Right lobe of liver (tissue), 6 donors: Measurements from ENCODE around the gene FBXO8. TPM values are rescaled to one million over a fixed set of nuclear protein-coding genes. Genes with fewer than 3 reads are reported as not detected.

Experiments used
- ATAC-seq, 4 donors: fragments of 200-7000 bp; cut with Tn5 transposase; one replicate each; pipeline ENCODE4 v1.9.1; 2020; ENCODE audit warnings: mild to moderate bottlenecking in 4 of 4, moderate library complexity in 4 of 4
- DNase-seq, 3 donors: peaks; one replicate each; pipeline ENCODE4 v3.0.0-alpha.2; 2020
- H3K27ac ChIP-seq, 3 donors: fragments of 200-600 bp; one replicate each; pipeline ENCODE4 v1.8.0; 2022
- H3K27me3 ChIP-seq, 2 donors: fragments of 200-600 bp; one replicate each; pipeline ENCODE4 v1.8.0; 2022
- H3K36me3 ChIP-seq, 4 donors: fragments of 200-600 bp; sonication (generic) in 1 of 4; one replicate each; pipeline versions ENCODE4 v1.5.1 to v1.8.0; 2017 to 2022; ENCODE audit warnings: control low read depth in 1 of 4
- H3K4me1 ChIP-seq, 4 donors: fragments of 200-600 bp; sonication (generic) in 1 of 4; one replicate each; pipeline versions ENCODE4 v1.5.1 to v1.8.0; 2017 to 2022; ENCODE audit warnings: control low read depth in 1 of 4
- H3K4me3 ChIP-seq, 3 donors: fragments of 200-600 bp; one replicate each; pipeline ENCODE4 v1.8.0; 2022
- H3K9me3 ChIP-seq, 4 donors: fragments of 200-600 bp; sonication (generic) in 1 of 4; one replicate each; pipeline versions ENCODE4 v1.5.1 to v1.8.0; 2017 to 2022; ENCODE audit warnings: control low read depth in 1 of 4
- POLR2A ChIP-seq: fragments of 450-650 bp; IDR thresholded peaks from one replicate; pipeline ENCODE4 v1.6.1; 2017; ENCODE audit warnings: antibody characterized with exemption, mild to moderate bottlenecking
- WGBS: methylation state at CpG from one replicate; pipeline ENCODE4 v1.1.6; 2018; ENCODE audit warnings: low coverage, low lambda C conversion rate; ENCODE audit not compliant: insufficient coverage; ENCODE audit errors: missing lambda C conversion rate; 5-methylcytosine and 5-hydroxymethylcytosine counted together
- intact Hi-C, 2 donors: fragments of 100-400 bp; cut with DNase I; formaldehyde crosslinking; loops; one replicate each; pipeline versions ENCODE4 v1.11.2 to v1.14.1; 2022
- total RNA-seq, 6 experiments: library from RNA; depleted of rRNA in 2 of 6; stranded (reverse); fragments of >200 nt in 2 of 6; fragmentation: NEBNext Ultra II Directional in 3 of 6; extraction: Animal tissue kit (Norgen Biotek cat#: 25700) in 3 of 6; gene quantifications; one replicate each; pipeline versions ENCODE4 v1.1.0 to v1.2.4, GENCODE V29; 2016 to 2023
- TF ChIP-seq, protein P1 (sequence below), 4 donors: fragments of 200-600 bp in 3 of 4; fragments of 450-650 bp in 1 of 4; IDR thresholded peaks; one replicate each; pipeline versions ENCODE4 v1.5.1 to v1.8.0; 2016 to 2022; ENCODE audit warnings: antibody characterized with exemption in 4 of 4, mild to moderate bottlenecking in 2 of 4
- donor health status: DM: no; HTN: yes; CAD: no.
- donor health status: DM: no; HTN: no; CAD: no.
- donor health status: DM: no; HTN: no; CAD: no.
- donor health status: DM: no; HTN: yes; CAD: no.
- donor health status: DM: no; HTN: yes; CAD: no.

FBXO8 gene
- total RNA-seq, 6 experiments from 2014 or later = 22.9 to 73.3 (median 29.3) TPM

DNA sequence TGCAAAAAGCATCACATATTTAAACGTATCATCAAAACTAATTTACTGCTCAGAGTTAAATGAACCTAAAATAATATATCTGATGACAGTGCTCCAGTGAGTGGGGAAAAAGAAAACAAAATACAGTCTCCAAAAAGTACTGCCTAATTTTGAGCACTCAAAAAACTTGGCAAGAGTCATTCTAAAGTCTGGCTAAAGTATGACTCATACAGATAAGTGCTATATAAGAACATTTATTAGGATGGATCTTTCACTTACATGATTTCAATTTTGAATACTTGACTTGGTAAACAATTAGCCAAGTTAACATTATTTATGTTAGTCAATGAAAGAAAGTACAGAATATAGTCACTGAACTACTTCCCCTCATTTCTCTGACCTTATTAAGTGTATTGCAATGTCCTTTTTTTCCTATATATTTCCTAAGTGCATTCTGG lies 27.2 kb downstream of the FBXO8 start:
- DNase-seq (no peak), ATAC-seq (no peak)
- Histone ChIP-seq H3K9me3 (no peaks in the 10 kb centered on the region), H3K36me3 (peaks cover 0 to 3% (median 1%) of the 10 kb centered on the region in 4 donors), H3K4me3 (no peak overlapping the region), H3K27me3 (no peaks in the 10 kb centered on the region), H3K27ac (no peak overlapping the region), H3K4me1 (peaks cover 0 to 13% (median 3%) of the 10 kb centered on the region in 4 donors)
- TF ChIP-seq POLR2A = no peak
- TF ChIP-seq, protein P1, sequence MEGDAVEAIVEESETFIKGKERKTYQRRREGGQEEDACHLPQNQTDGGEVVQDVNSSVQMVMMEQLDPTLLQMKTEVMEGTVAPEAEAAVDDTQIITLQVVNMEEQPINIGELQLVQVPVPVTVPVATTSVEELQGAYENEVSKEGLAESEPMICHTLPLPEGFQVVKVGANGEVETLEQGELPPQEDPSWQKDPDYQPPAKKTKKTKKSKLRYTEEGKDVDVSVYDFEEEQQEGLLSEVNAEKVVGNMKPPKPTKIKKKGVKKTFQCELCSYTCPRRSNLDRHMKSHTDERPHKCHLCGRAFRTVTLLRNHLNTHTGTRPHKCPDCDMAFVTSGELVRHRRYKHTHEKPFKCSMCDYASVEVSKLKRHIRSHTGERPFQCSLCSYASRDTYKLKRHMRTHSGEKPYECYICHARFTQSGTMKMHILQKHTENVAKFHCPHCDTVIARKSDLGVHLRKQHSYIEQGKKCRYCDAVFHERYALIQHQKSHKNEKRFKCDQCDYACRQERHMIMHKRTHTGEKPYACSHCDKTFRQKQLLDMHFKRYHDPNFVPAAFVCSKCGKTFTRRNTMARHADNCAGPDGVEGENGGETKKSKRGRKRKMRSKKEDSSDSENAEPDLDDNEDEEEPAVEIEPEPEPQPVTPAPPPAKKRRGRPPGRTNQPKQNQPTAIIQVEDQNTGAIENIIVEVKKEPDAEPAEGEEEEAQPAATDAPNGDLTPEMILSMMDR (IDR thresholded peaks at IDR 0.05) = no peak
- WGBS = 77% methylated on average over 1 of the region's 1 CpG
- intact Hi-C loops = no loop called here

GRCh38 chr4:174255786-174256185 lies 27.7 kb downstream of the FBXO8 start:
- Histone ChIP-seq H3K27ac (no peak overlapping the region), H3K4me1 (peaks cover 0 to 8% (median 2%) of the 10 kb centered on the region in 4 donors), H3K36me3 (peaks cover 0 to 3% (median 1%) of the 10 kb centered on the region in 4 donors), H3K4me3 (no peak overlapping the region), H3K27me3 (no peaks in the 10 kb centered on the region), H3K9me3 (no peaks in the 10 kb centered on the region)
- WGBS = 70% methylated on average over 4 of the region's 5 CpGs
- ATAC-seq (no peak), DNase-seq (no peak)
- no peak for TF ChIP-seq POLR2A
- TF ChIP-seq, protein P1 (IDR thresholded peaks at IDR 0.05) = no peak
- intact Hi-C loops = no loop called here

DNA sequence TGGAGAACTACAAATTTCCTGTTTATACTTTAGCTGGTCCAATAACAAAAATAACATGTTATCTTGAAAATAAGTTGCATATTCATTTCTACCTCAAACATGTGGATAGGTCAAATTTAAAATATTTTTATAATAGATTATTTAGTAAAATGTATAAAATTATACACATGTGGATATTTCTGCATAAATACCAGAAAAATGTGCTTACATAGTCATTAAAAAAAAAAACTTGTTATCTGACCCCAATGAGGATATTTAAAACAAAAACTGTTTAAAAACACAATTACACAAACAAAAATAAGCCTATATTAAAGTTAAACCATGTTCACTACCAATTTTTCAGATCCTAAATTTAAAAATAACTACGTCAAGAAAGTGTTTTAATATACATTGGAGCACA lies 28.1 kb downstream of the FBXO8 start:
- ATAC-seq (no peak), DNase-seq (no peak)
- Histone ChIP-seq H3K27me3 (no peaks in the 10 kb centered on the region), H3K4me1 (peaks cover 0 to 4% (median 0%) of the 10 kb centered on the region in 4 donors), H3K4me3 (no peak overlapping the region), H3K36me3 (peaks cover 0 to 3% (median 1%) of the 10 kb centered on the region in 4 donors), H3K27ac (no peak overlapping the region), H3K9me3 (no peaks in the 10 kb centered on the region)
- WGBS = 92% methylated on average over 1 of the region's 1 CpG
- intact Hi-C loops = no loop called here
- TF ChIP-seq, protein P1 (IDR thresholded peaks at IDR 0.05) = no peak
- no peak for TF ChIP-seq POLR2A

GRCh38 chr4:174254613-174255012 lies 28.9 kb downstream of the FBXO8 start:
- ATAC-seq = no peak
- intact Hi-C loops = no loop called here

More at GRCh38 chr4:174254613-174255012, 28.9 kb downstream of the FBXO8 start:
- TF ChIP-seq POLR2A = no peak
- TF ChIP-seq, protein P1 (IDR thresholded peaks at IDR 0.05) = no peak
- Histone ChIP-seq H3K36me3 (peaks cover 0 to 3% (median 1%) of the 10 kb centered on the region in 4 donors), H3K27ac (no peak overlapping the region), H3K4me3 (no peak overlapping the region), H3K27me3 (no peaks in the 10 kb centered on the region), H3K4me1 (peaks cover 0 to under 1% (median 0%) of the 10 kb centered on the region in 4 donors), H3K9me3 (no peaks in the 10 kb centered on the region)
- 85% methylated on average over 1 of the region's 1 CpG for WGBS
- no peak for DNase-seq
